Erythroblast (primary cell): Measurements from ENCODE around the gene CDC42EP4.
A peak's percentile ranks its signal among the peaks of the same experiment; 100 is the strongest.
"Not testable (repeated sequence)": the region's sequence is repeated elsewhere in the genome, so short reads cannot be mapped to it uniquely, and the experiment has no call there.

ENCODE experiments used
- DNase-seq, 2 experiments: peaks; one replicate each; lab custom pipeline; 2025; lab: John Stamatoyannopoulos, UW
- GATA1 ChIP-seq: IDR thresholded peaks from 2 replicates; pipeline ENCODE4 v1.6.1; 2011; ENCODE audit warnings: low read depth, mild to moderate bottlenecking, control low read depth, low read length, moderate library complexity
- POLR2A ChIP-seq: IDR thresholded peaks from 2 replicates; pipeline ENCODE4 v1.6.1; 2011; ENCODE audit warnings: mild to moderate bottlenecking, low read length

CDC42EP4 gene

GRCh38 chr17:73265646-73266640, 45.9 kb downstream of the CDC42EP4 start:
- DNase-seq, result no peak
- TF ChIP-seq GATA1 (no peak), POLR2A (no peak)

- not testable (repeated sequence) for DNase-seq
Observed at GRCh38 chr17:73264448-73264847, 47.4 kb downstream of the CDC42EP4 start.

- TF ChIP-seq GATA1 (no peak), POLR2A (no peak)
Observed at GRCh38 chr17:73262676-73263642, 48.8 kb downstream of the CDC42EP4 start.

GRCh38 chr17:73261952-73262675, 49.7 kb downstream of the CDC42EP4 start:
- TF ChIP-seq POLR2A (no peak), GATA1 (no peak)
- DNase-seq, result no peak

More at GRCh38 chr17:73262676-73263642, 48.8 kb downstream of the CDC42EP4 start:
- no peak for DNase-seq

GRCh38 chr17:73261617-73261951, 50.2 kb downstream of the CDC42EP4 start, which contains the start of gene CPSF4L:
Gene CPSF4L, minus strand, starts transcription at chr17:73261880. Its CDS starts 62 bp downstream, at chr17:73261818.
- no peak for DNase-seq
- TF ChIP-seq GATA1, result no peak
- no peak for TF ChIP-seq POLR2A

GRCh38 chr17:73257516-73257915, 54.3 kb downstream of the CDC42EP4 start:
- TF ChIP-seq GATA1 (no peak), POLR2A (no peak)
- DNase-seq, result no peak

- TF ChIP-seq GATA1, result no peak
- no peak for TF ChIP-seq POLR2A
- no peak for DNase-seq
Observed at GRCh38 chr17:73256220-73256619, 55.6 kb downstream of the CDC42EP4 start.

- peak; percentile 62 to 83 for DNase-seq
- TF ChIP-seq POLR2A, result no peak
- TF ChIP-seq GATA1, result no peak
Observed at GRCh38 chr17:73255671-73256181, 56.1 kb downstream of the CDC42EP4 start.

- DNase-seq, result no peak
- no peak for TF ChIP-seq GATA1
- TF ChIP-seq POLR2A, result no peak
Observed at GRCh38 chr17:73251871-73252270, 59.9 kb downstream of the CDC42EP4 start.

GRCh38 chr17:73250851-73251640, 60.8 kb downstream of the CDC42EP4 start:
- DNase-seq, result no peak
- TF ChIP-seq GATA1 (no peak), POLR2A (no peak)

- TF ChIP-seq GATA1, result no peak
- no peak for TF ChIP-seq POLR2A
- DNase-seq, result no peak
Observed at GRCh38 chr17:73249700-73250099, 62.1 kb downstream of the CDC42EP4 start.

GRCh38 chr17:73248532-73248931, 63.3 kb downstream of the CDC42EP4 start:
- TF ChIP-seq GATA1, result no peak
- TF ChIP-seq POLR2A, result no peak
- DNase-seq, result no peak
